OCI-LY1 (cell line): ENCODE data around the gene SPOP.

Experiments used
- CTCF ChIP-seq: fragments of 200-600 bp; sonication (generic), shearing (Covaris generic); IDR thresholded peaks from 2 replicates; pipeline ENCODE4 v1.5.1; 2017; ENCODE audit warnings: mild to moderate bottlenecking, antibody characterized with exemption, low read length, moderate library complexity, mixed read lengths
- EZH2 ChIP-seq: fragments of 200-600 bp; sonication (generic), shearing (Covaris generic); IDR thresholded peaks from 2 replicates; pipeline ENCODE4 v1.8.0; 2017; ENCODE audit warnings: borderline replicate concordance, mixed run types, mild to moderate bottlenecking, antibody characterized with exemption, low read length, moderate library complexity, mixed read lengths

DNA sequence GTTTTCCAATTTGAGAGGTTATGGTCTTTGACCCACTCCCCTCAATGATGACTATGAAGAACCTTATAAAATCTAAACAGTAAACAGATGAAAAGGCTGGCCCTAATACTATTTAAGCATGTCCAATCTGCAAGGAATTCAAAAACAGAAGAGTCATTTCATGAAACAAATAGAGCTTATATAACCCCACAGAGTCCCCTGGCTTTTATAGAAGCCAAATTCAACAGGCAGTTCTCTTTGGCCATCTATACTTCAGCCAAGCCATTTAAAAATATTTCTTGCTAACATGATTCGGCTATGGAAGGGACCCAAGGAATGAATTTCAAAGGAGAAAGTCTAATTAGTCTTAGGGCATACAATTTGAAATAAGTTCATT lies 43.4 kb downstream of the SPOP start:
- TF ChIP-seq CTCF: no peak
- TF ChIP-seq EZH2: no peak
